AML-193 (cell line): ENCODE results near the gene FAAP100.
A peak's percentile ranks its signal among the peaks of the same experiment; 100 is the strongest.

Source experiments
- DNase-seq, 2 experiments: peaks; one replicate each; lab custom pipeline; 2025; lab: John Stamatoyannopoulos, UW

Gene FAAP100

GRCh38 chr17:81524865-81525159, 27.3 kb downstream of the FAAP100 start:
- DNase-seq = no peak

- no peak for DNase-seq
Measured at GRCh38 chr17:81524039-81524864, 27.9 kb downstream of the FAAP100 start.

GRCh38 chr17:81523402-81524038, 28.6 kb downstream of the FAAP100 start:
- no peak for DNase-seq

- DNase-seq = no peak
Measured at GRCh38 chr17:81522491-81523401, 29.4 kb downstream of the FAAP100 start.

- no peak for DNase-seq
Measured at GRCh38 chr17:81520021-81520901, 31.9 kb downstream of the FAAP100 start.

- no peak for DNase-seq
Measured at GRCh38 chr17:81519284-81520020, 32.7 kb downstream of the FAAP100 start.

GRCh38 chr17:81518785-81519283, 33.3 kb downstream of the FAAP100 start:
- no peak for DNase-seq

- no peak for DNase-seq
Measured at GRCh38 chr17:81518113-81518784, 33.9 kb downstream of the FAAP100 start.

- no peak for DNase-seq
Measured at GRCh38 chr17:81517339-81518112, 34.6 kb downstream of the FAAP100 start.

GRCh38 chr17:81517009-81517338, 35.2 kb downstream of the FAAP100 start:
- DNase-seq = no peak

GRCh38 chr17:81516439-81516838, 35.7 kb downstream of the FAAP100 start:
- DNase-seq = no peak

GRCh38 chr17:81515530-81516041, 36.6 kb downstream of the FAAP100 start:
- DNase-seq = no peak

- peak; percentile 49 to 62 for DNase-seq
Measured at GRCh38 chr17:81514739-81515529, 37.2 kb downstream of the FAAP100 start.

GRCh38 chr17:81514489-81514738, 37.7 kb downstream of the FAAP100 start:
- DNase-seq = no peak

GRCh38 chr17:81513753-81514488, 38.2 kb downstream of the FAAP100 start:
- DNase-seq = peak in 1 of 2 experiments; percentile 58

- peak in 1 of 2 experiments; percentile 58 for DNase-seq
Measured at GRCh38 chr17:81513372-81513752, 38.8 kb downstream of the FAAP100 start.

GRCh38 chr17:81512562-81513371, 39.4 kb downstream of the FAAP100 start, which contains the start of gene ACTG1:
ACTG1 (minus strand) TSS chr17:81512799; CDS start chr17:81512354, 445 bp downstream.
- DNase-seq = peak; percentile 92 to 95
